CD4-positive, CD25-positive, alpha-beta regulatory T cell (primary cell): ENCODE measurements around the gene DYSF. TPM values are rescaled to one million over a fixed set of nuclear protein-coding genes. Genes with fewer than 3 reads are reported as not detected.

Experiments
- ATAC-seq, 2 donors: fragments of 150-1000 bp; cut with Tn5 transposase; one replicate each; pipeline ENCODE4 v1.10.0; 2021; ENCODE audit warnings: low read depth in 2 of 2, moderate number of reproducible peaks in 2 of 2, moderate library complexity in 1 of 2
- DNase-seq, 3 donors: peaks; one replicate each; pipeline versions ENCODE4 v3.0.0 to v3.0.0-alpha.2; 2012 to 2022; ENCODE audit warnings: mixed read lengths in 1 of 3
- H3K27ac ChIP-seq: one replicate; pipeline ENCODE4 v1.7.0; 2013; ENCODE audit warnings: mild to moderate bottlenecking, low read length; ENCODE audit not compliant: insufficient read depth, poor library complexity, severe bottlenecking
- H3K27me3 ChIP-seq: one replicate; pipeline ENCODE4 v1.7.0; 2013; ENCODE audit warnings: low read length; ENCODE audit not compliant: control insufficient read depth, insufficient read depth
- H3K36me3 ChIP-seq: one replicate; pipeline ENCODE4 v1.7.0; 2013; ENCODE audit warnings: mild to moderate bottlenecking, low read length, moderate library complexity; ENCODE audit not compliant: control insufficient read depth, insufficient read depth
- H3K4me1 ChIP-seq: 2 replicates; pipeline ENCODE4 v1.7.0; 2013; ENCODE audit warnings: mild to moderate bottlenecking, low read length; ENCODE audit not compliant: insufficient read depth, control insufficient read depth, poor library complexity, severe bottlenecking
- H3K4me3 ChIP-seq: one replicate; pipeline ENCODE4 v1.7.0; 2013; ENCODE audit warnings: low read depth, mild to moderate bottlenecking, low read length, moderate library complexity
- H3K9me3 ChIP-seq, 2 experiments: 1 replicate in 1 of 2; 2 replicates in 1 of 2; pipeline ENCODE4 v1.7.0; 2013; ENCODE audit warnings: low read length in 2 of 2, mild to moderate bottlenecking in 1 of 2, moderate library complexity in 1 of 2; ENCODE audit not compliant: control insufficient read depth in 2 of 2
- H3K27ac Mint-ChIP-seq, 3 donors: one replicate each; pipeline ENCODE4 v1.8.0; 2020 to 2022; ENCODE audit warnings: mild to moderate bottlenecking in 3 of 3, mixed read lengths in 3 of 3, moderate library complexity in 2 of 3
- H3K27me3 Mint-ChIP-seq: one replicate; pipeline ENCODE4 v1.8.0; 2022; ENCODE audit warnings: mild to moderate bottlenecking, mixed read lengths
- H3K36me3 Mint-ChIP-seq: one replicate; pipeline ENCODE4 v1.8.0; 2020; ENCODE audit warnings: mixed read lengths
- H3K4me1 Mint-ChIP-seq, 4 donors: one replicate each; pipeline ENCODE4 v1.8.0; 2020 to 2022; ENCODE audit warnings: mixed read lengths in 4 of 4, mild to moderate bottlenecking in 1 of 4
- H3K4me3 Mint-ChIP-seq, 4 donors: one replicate each; pipeline ENCODE4 v1.8.0; 2020 to 2022; ENCODE audit warnings: mild to moderate bottlenecking in 4 of 4, mixed read lengths in 4 of 4, moderate library complexity in 3 of 4
- H3K9me3 Mint-ChIP-seq, 7 donors: one replicate each; pipeline ENCODE4 v1.8.0; 2020 to 2022; ENCODE audit warnings: mixed read lengths in 7 of 7, mild to moderate bottlenecking in 3 of 7, moderate library complexity in 2 of 7
- polyA plus RNA-seq, 4 donors: library from polyadenylated mRNA; unstranded; fragments of 300-500 nt; fragmentation: Illumina TruSeq; gene quantifications; one replicate each; pipeline ENCODE4 v1.2.3, GENCODE V29; 2021
- total RNA-seq: library from RNA; stranded (reverse); gene quantifications from one replicate; pipeline ENCODE4 v1.2.3, GENCODE V29; 2022

The DYSF gene
- total and polyA plus RNA-seq, 5 donors from 2014 or later, result 0.10 to 0.13 TPM; not detected in 3

DNA sequence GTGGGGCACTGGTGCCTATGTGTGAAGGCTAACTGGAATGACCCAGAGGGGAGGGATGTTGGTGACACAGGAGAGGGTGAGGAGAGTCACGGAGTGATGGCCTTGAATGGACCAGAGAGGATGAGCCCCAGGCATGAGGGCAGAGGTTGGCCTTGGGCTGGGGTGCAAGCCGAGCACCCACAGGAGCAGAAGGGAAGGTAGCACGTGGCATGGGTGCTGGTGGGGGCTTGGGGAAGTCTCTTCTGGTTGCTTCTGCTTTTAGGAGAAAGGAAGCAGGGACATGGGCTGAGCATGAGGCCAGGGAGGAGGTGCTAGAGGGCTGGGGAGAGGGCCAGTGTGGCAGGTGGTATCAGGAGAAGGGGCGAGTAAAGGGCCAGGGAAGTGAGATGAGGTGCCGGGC lies 183.8 kb downstream of the DYSF start:
- Mint-ChIP-seq H3K4me1 (no peaks in the 10 kb centered on the region), H3K4me3 (no peak overlapping the region), H3K36me3 (no peaks in the 10 kb centered on the region), H3K9me3 (no peaks in the 10 kb centered on the region), H3K27ac (no peak overlapping the region), H3K27me3 (peaks cover 10% of the 10 kb centered on the region)
- no peak for DNase-seq
- Histone ChIP-seq H3K9me3 (no peaks in the 10 kb centered on the region), H3K27me3 (peaks cover 3% of the 10 kb centered on the region), H3K4me1 (no peaks in the 10 kb centered on the region), H3K27ac (no peak overlapping the region), H3K36me3 (no peaks in the 10 kb centered on the region), H3K4me3 (no peak overlapping the region)
- ATAC-seq, result no peak

- no peaks in the 10 kb centered on the region for H3K36me3 ChIP-seq
- no peak for ATAC-seq
- no peak overlapping the region for H3K4me3 Mint-ChIP-seq
- peaks cover 10% of the 10 kb centered on the region for H3K27me3 Mint-ChIP-seq
- no peaks in the 10 kb centered on the region for H3K4me1 Mint-ChIP-seq
- H3K9me3 Mint-ChIP-seq, result no peaks in the 10 kb centered on the region
- peaks cover 3% of the 10 kb centered on the region for H3K27me3 ChIP-seq
- no peak overlapping the region for H3K27ac Mint-ChIP-seq
- no peaks in the 10 kb centered on the region for H3K36me3 Mint-ChIP-seq
- H3K9me3 ChIP-seq, result no peaks in the 10 kb centered on the region
- no peaks in the 10 kb centered on the region for H3K4me1 ChIP-seq
- DNase-seq, result no peak
- H3K27ac ChIP-seq, result no peak overlapping the region
- no peak overlapping the region for H3K4me3 ChIP-seq
Measured at GRCh38 chr2:71637736-71638135, 184.4 kb downstream of the DYSF start.

GRCh38 chr2:71639735-71640134 lies 186.4 kb downstream of the DYSF start:
- ATAC-seq (no peak), DNase-seq (no peak)
- H3K27me3 ChIP-seq, result no peaks in the 10 kb centered on the region
- Mint-ChIP-seq H3K4me3 (no peak overlapping the region), H3K36me3 (no peaks in the 10 kb centered on the region), H3K4me1 (no peaks in the 10 kb centered on the region), H3K9me3 (no peaks in the 10 kb centered on the region), H3K27ac (no peak overlapping the region), H3K27me3 (peaks cover 6% of the 10 kb centered on the region)
- H3K4me3 ChIP-seq, result no peak overlapping the region
- no peaks in the 10 kb centered on the region for H3K9me3 ChIP-seq
- no peaks in the 10 kb centered on the region for H3K36me3 ChIP-seq
- H3K4me1 ChIP-seq, result no peaks in the 10 kb centered on the region
- H3K27ac ChIP-seq, result no peak overlapping the region

- no peak for ATAC-seq
- Mint-ChIP-seq H3K36me3 (no peaks in the 10 kb centered on the region), H3K27ac (no peak overlapping the region), H3K4me3 (no peak overlapping the region), H3K9me3 (no peaks in the 10 kb centered on the region), H3K27me3 (peaks cover 6% of the 10 kb centered on the region), H3K4me1 (no peaks in the 10 kb centered on the region)
- H3K27ac ChIP-seq, result no peak overlapping the region
- H3K27me3 ChIP-seq, result no peaks in the 10 kb centered on the region
- no peak overlapping the region for H3K4me3 ChIP-seq
- no peak for DNase-seq
- no peaks in the 10 kb centered on the region for H3K9me3 ChIP-seq
- H3K36me3 ChIP-seq, result no peaks in the 10 kb centered on the region
- H3K4me1 ChIP-seq, result no peaks in the 10 kb centered on the region
Measured at GRCh38 chr2:71640489-71640888, 187.1 kb downstream of the DYSF start.

DNA sequence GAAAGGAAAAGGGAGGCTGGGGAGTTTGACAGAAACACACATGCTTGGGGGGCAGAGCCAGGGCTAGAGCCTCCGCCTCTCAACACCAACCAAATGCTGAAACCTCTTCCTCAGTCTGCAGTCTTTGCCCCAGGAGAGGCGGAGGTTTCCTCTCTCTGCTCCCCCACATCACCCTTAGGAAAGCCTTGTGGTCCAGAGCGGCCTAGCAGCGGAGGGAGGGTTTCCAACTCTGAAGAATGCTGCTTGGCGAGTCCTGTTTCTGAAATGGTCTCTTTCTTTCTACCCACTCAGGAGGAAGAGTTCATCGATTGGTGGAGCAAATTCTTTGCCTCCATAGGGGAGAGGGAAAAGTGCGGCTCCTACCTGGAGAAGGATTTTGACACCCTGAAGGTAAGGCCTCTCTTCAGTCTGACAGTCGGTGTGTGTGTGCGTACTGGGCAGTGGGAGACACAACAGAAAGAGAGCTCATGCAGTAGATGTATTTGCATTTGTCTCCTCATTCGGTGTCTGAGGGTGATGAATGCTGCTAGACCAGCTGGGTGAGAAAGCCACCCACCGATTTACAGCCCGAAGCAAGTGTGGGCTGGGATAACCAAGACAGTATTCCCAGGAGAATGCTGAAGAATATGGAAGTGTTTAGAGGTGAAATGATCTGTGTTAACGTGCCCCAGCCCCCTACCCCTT lies 190.5 kb downstream of the DYSF start:
- peaks cover 8% of the 10 kb centered on the region for H3K27me3 Mint-ChIP-seq
- Histone ChIP-seq H3K27ac (no peak overlapping the region), H3K9me3 (no peaks in the 10 kb centered on the region), H3K36me3 (no peaks in the 10 kb centered on the region), H3K4me3 (no peak overlapping the region), H3K4me1 (no peaks in the 10 kb centered on the region), H3K27me3 (peaks cover 3% of the 10 kb centered on the region)
- H3K4me3 Mint-ChIP-seq, result no peak overlapping the region
- ATAC-seq (no peak), DNase-seq (no peak)
- H3K27ac Mint-ChIP-seq, result no peak overlapping the region
- H3K9me3 Mint-ChIP-seq, result peaks cover 0 to 3% (median 0%) of the 10 kb centered on the region in 7 donors
- no peaks in the 10 kb centered on the region for H3K4me1 Mint-ChIP-seq
- no peaks in the 10 kb centered on the region for H3K36me3 Mint-ChIP-seq

- H3K27me3 ChIP-seq, result peaks cover 7% of the 10 kb centered on the region
- DNase-seq, result no peak
- H3K4me1 Mint-ChIP-seq, result no peaks in the 10 kb centered on the region
- no peaks in the 10 kb centered on the region for H3K36me3 ChIP-seq
- H3K4me3 Mint-ChIP-seq, result no peak overlapping the region
- H3K36me3 Mint-ChIP-seq, result no peaks in the 10 kb centered on the region
- peaks cover 0 to 5% (median 0%) of the 10 kb centered on the region in 7 donors for H3K9me3 Mint-ChIP-seq
- H3K27ac ChIP-seq, result no peak overlapping the region
- no peaks in the 10 kb centered on the region for H3K4me1 ChIP-seq
- H3K9me3 ChIP-seq, result no peaks in the 10 kb centered on the region
- peaks cover 13% of the 10 kb centered on the region for H3K27me3 Mint-ChIP-seq
- no peak for ATAC-seq
- H3K27ac Mint-ChIP-seq, result no peak overlapping the region
- no peak overlapping the region for H3K4me3 ChIP-seq
Measured at GRCh38 chr2:71646028-71646427, 192.7 kb downstream of the DYSF start.

DNA sequence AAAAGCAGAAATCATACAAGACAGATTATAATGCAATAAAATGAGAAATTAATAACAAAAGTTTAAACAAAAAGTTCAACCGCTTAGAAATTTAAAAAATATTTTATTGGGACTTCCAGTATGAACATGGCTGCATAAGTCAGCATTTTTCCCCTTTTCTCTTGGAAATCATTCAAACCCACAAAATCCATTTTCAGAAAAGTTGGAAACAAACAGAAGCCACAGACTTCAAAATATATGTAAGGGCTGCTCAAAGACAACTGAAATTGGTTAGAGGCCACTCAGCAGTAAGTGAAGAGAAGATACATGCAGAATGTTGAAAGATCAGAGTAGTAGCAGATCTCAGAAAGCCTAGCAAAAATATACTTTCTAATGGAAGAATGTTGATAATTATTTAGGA lies 194.0 kb downstream of the DYSF start:
- Mint-ChIP-seq H3K4me1 (no peaks in the 10 kb centered on the region), H3K36me3 (no peaks in the 10 kb centered on the region), H3K4me3 (no peak overlapping the region), H3K27me3 (peaks cover 7% of the 10 kb centered on the region), H3K9me3 (peaks cover 0 to 5% (median 2%) of the 10 kb centered on the region in 7 donors), H3K27ac (no peak overlapping the region)
- H3K36me3 ChIP-seq, result no peaks in the 10 kb centered on the region
- DNase-seq (no peak), ATAC-seq (no peak)
- no peak overlapping the region for H3K4me3 ChIP-seq
- no peak overlapping the region for H3K27ac ChIP-seq
- H3K27me3 ChIP-seq, result peaks cover 7% of the 10 kb centered on the region
- H3K4me1 ChIP-seq, result no peaks in the 10 kb centered on the region
- no peaks in the 10 kb centered on the region for H3K9me3 ChIP-seq

DNA sequence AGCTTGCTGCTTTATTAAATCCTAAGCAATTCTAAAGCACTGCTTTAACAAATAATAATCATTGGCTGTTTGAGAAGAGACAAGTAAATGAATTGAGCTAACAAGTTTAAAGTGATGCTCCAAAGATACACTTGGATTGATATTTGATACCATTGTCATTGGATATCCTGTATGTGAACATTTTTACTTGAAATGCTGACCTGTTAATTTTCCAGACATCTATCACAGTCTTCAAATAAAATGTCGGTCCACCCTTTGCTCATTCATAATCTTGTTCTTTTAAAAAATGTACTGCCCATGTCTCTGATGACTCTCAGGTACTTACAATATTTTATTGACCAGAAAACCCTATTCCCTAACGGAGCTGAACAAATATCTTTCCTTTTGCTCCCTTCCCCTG lies 202.1 kb downstream of the DYSF start:
- Mint-ChIP-seq H3K27me3 (no peaks in the 10 kb centered on the region), H3K4me3 (no peak overlapping the region), H3K4me1 (no peaks in the 10 kb centered on the region), H3K9me3 (peaks cover 3 to 25% (median 12%) of the 10 kb centered on the region in 7 donors), H3K36me3 (no peaks in the 10 kb centered on the region), H3K27ac (no peak overlapping the region)
- Histone ChIP-seq H3K36me3 (no peaks in the 10 kb centered on the region), H3K27me3 (no peaks in the 10 kb centered on the region), H3K9me3 (peaks cover 3 to 12% of the 10 kb centered on the region in 2 experiments), H3K4me3 (no peak overlapping the region), H3K4me1 (no peaks in the 10 kb centered on the region), H3K27ac (no peak overlapping the region)
- ATAC-seq, result no peak
- DNase-seq, result no peak
